Liver (tissue), 9 donors: ENCODE measurements around the gene PFN3. TPM values are rescaled to one million over a fixed set of nuclear protein-coding genes. Genes with fewer than 3 reads are reported as not detected.
A peak's percentile ranks its signal among the peaks of the same experiment; 100 is the strongest.

Source experiments
- DNase-seq: peaks from one replicate; pipeline ENCODE4 v3.0.0-alpha.2; 2017; ENCODE audit warnings: low spot score
- H3K27ac ChIP-seq, 2 donors: one replicate each; pipeline ENCODE4 v1.7.0; 2013; ENCODE audit warnings: inconsistent platforms in 2 of 2, low read length in 2 of 2, control low read depth in 1 of 2, low read depth in 1 of 2, mild to moderate bottlenecking in 1 of 2
- H3K27me3 ChIP-seq, 4 donors: one replicate each; pipeline versions ENCODE4 v1.6.1 to v1.7.0; 2013; ENCODE audit warnings: low read length in 3 of 4, inconsistent platforms in 1 of 4, mild to moderate bottlenecking in 1 of 4, moderate library complexity in 1 of 4; ENCODE audit not compliant: control insufficient read depth in 4 of 4, insufficient read depth in 4 of 4
- H3K36me3 ChIP-seq, 4 donors: one replicate each; pipeline versions ENCODE4 v1.6.1 to v1.7.0; 2013; ENCODE audit warnings: low read length in 3 of 4, mild to moderate bottlenecking in 3 of 4, low read depth in 1 of 4, moderate library complexity in 1 of 4; ENCODE audit not compliant: control insufficient read depth in 4 of 4, insufficient read depth in 3 of 4
- H3K4me1 ChIP-seq, 4 donors: one replicate each; pipeline versions ENCODE4 v1.6.1 to v1.7.0; 2013; ENCODE audit warnings: low read length in 3 of 4, mild to moderate bottlenecking in 3 of 4, moderate library complexity in 1 of 4; ENCODE audit not compliant: control insufficient read depth in 4 of 4, insufficient read depth in 4 of 4
- H3K4me3 ChIP-seq, 3 donors: one replicate each; pipeline versions ENCODE4 v1.6.1 to v1.7.0; 2013; ENCODE audit warnings: low read length in 3 of 3, control low read depth in 1 of 3, low read depth in 1 of 3, mild to moderate bottlenecking in 1 of 3
- H3K9ac ChIP-seq, 2 donors: one replicate each; pipeline ENCODE4 v1.7.0; 2013; ENCODE audit warnings: low read length in 2 of 2, mild to moderate bottlenecking in 2 of 2, moderate library complexity in 2 of 2, control low read depth in 1 of 2, low read depth in 1 of 2
- H3K9me3 ChIP-seq, 4 donors: one replicate each; pipeline versions ENCODE4 v1.6.1 to v1.7.0; 2013; ENCODE audit warnings: low read length in 3 of 4; ENCODE audit not compliant: control insufficient read depth in 4 of 4
- FOXA2 ChIP-seq: IDR thresholded peaks from 2 replicates; pipeline ENCODE4 v1.6.1; 2016; ENCODE audit warnings: antibody characterized with exemption
- RAD21 ChIP-seq, 2 donors: IDR thresholded peaks; 2 replicates each; pipeline ENCODE4 v1.6.1; 2016; ENCODE audit warnings: antibody characterized with exemption in 2 of 2, mild to moderate bottlenecking in 2 of 2
- SP1 ChIP-seq: IDR thresholded peaks from 2 replicates; pipeline ENCODE4 v1.6.1; 2018; ENCODE audit warnings: antibody characterized with exemption, mild to moderate bottlenecking
- YY1 ChIP-seq: IDR thresholded peaks from 2 replicates; pipeline ENCODE4 v1.6.1; 2016; ENCODE audit warnings: antibody characterized with exemption, mild to moderate bottlenecking
- WGBS: extraction: QIAGEN DNeasy Blood & Tissue Kit; methylation state at CpG from one replicate; pipeline ENCODE4 v1.1.7; 2013; 5-methylcytosine and 5-hydroxymethylcytosine counted together
- polyA plus RNA-seq, 2 donors: library from polyadenylated mRNA; stranded (reverse) in 1 of 2; unstranded in 1 of 2; fragments of 200-250 nt in 1 of 2; fragments of >200 nt in 1 of 2; fragmentation: Nextera tagmentation in 1 of 2; extraction: Ambion mirVana in 1 of 2; gene quantifications; one replicate each; pipeline versions ENCODE4 v1.2.1 to v1.2.3, GENCODE V29; 2013 to 2015
- total RNA-seq, 2 donors: library from RNA; depleted of rRNA; stranded (reverse); fragments of >200 nt; gene quantifications; one replicate each; pipeline ENCODE4 v1.2.3, GENCODE V29; 2014
- TF ChIP-seq, protein P1 (sequence below): IDR thresholded peaks from 2 replicates; pipeline ENCODE4 v1.6.1; 2016; ENCODE audit warnings: antibody characterized with exemption
- TF ChIP-seq, protein P2 (sequence below): IDR thresholded peaks from 2 replicates; pipeline ENCODE4 v1.6.1; 2016; ENCODE audit warnings: antibody characterized with exemption, mild to moderate bottlenecking
- TF ChIP-seq, protein P3 (sequence below): IDR thresholded peaks from 2 replicates; pipeline ENCODE4 v1.6.1; 2016; ENCODE audit warnings: antibody characterized with exemption
- TF ChIP-seq, protein P4 (sequence below): fragments of 150-350 bp; IDR thresholded peaks from 2 replicates; pipeline ENCODE4 v1.5.1; 2017; ENCODE audit warnings: improper control_type of control experiment, low read depth, low read length; ENCODE audit not compliant: missing input control
- donor health status: healthy.
- donor health status: healthy.
- donor health status: healthy.
- donor health status: healthy.
- donor health status: healthy.

Gene PFN3
- total and polyA plus RNA-seq, 4 donors: not detected

DNA sequence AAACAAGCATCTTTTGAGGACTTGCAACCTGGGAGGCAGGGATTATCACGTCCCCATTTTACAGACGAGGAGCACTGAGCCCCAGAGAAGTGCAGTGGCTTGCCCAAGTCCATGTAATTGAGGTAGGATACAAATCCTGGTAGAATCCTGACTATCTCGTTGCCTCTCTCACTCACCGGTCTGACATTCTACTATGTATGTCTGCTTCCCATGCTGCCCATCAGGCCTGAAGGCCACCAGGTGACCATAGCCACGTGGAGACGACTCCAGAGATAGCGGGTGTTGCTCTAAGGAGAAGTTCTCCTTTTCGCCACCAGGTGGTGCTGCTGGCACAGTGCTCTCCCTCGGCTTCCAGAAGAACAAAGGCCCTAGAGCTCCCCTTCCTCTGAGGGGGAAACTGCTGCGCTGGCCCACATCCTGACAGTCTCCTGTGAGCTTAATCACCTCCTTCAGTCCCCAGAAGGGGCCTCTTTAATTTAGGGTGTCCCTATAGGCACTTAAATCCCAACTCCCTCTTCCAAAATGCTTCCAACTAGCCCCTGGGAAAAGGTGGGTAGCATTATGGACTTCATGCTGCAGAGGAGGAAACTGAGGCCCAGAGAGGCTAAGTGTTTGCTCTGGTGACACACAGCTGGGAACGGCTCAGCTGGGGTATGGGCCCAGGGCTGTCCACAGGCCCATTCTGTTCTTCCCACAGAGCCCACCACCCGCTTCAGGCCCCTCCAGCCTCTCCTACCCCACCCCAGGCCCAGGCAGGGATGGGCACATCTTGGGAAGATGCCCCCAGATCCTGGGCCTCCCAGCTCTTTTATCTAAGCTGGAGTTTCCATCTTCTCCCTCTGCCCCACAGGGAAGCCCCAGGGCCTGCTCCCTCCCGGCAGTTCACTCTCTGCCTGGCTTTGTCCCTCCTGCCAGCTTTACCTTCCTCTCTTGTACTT, 9.8 kb downstream of the PFN3 start:
- no peak overlapping the region for H3K27ac ChIP-seq

DNA sequence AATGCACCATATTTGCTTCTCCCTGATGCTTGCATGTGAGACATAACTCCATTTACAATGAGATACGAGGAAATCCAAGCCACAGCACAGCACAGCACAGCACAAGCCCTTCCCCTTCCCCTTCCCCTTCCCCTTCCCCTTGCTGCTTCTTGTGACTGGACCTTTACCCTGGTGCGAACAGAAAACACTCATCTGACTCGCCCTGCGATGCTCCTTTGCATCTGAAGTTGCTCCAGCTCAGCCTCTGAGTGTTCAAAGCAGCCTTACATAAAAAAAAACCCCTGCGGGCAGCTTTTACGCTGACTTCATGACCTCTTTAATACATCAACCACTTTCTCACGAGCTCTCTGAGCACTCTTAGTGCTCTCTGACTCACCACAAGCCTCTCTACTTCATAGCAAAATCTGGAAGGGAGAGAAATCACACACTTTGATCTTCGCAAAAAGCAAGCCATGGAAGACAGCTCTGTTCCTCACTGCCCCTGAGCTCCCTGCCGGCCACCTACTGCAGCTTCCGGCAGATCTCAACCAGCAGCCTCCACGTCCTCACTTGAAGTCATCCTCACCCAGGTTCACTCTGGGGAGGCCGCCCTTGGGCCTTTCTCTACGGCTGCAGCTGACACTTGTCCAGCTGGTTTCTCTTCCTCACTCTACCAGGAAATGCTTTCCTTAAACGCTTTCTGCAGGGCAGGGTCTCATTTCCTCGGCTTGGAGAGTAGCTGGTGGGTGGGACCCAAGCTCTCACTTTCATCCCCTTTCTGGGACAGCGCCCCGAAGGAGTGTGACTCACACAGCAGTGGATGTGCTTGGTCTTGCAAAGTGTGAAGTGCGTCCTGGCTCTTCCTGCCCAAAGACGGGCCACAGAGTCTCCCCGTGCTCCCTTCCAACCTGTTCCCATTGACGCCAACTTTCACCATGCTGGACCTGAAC, 11.0 kb downstream of the PFN3 start:
- no peaks in the 10 kb centered on the region for H3K9me3 ChIP-seq
- no peak for DNase-seq
- H3K9ac ChIP-seq: no peak overlapping the region
- TF ChIP-seq, protein P1, sequence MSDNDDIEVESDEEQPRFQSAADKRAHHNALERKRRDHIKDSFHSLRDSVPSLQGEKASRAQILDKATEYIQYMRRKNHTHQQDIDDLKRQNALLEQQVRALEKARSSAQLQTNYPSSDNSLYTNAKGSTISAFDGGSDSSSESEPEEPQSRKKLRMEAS: no peak
- TF ChIP-seq, protein P2, sequence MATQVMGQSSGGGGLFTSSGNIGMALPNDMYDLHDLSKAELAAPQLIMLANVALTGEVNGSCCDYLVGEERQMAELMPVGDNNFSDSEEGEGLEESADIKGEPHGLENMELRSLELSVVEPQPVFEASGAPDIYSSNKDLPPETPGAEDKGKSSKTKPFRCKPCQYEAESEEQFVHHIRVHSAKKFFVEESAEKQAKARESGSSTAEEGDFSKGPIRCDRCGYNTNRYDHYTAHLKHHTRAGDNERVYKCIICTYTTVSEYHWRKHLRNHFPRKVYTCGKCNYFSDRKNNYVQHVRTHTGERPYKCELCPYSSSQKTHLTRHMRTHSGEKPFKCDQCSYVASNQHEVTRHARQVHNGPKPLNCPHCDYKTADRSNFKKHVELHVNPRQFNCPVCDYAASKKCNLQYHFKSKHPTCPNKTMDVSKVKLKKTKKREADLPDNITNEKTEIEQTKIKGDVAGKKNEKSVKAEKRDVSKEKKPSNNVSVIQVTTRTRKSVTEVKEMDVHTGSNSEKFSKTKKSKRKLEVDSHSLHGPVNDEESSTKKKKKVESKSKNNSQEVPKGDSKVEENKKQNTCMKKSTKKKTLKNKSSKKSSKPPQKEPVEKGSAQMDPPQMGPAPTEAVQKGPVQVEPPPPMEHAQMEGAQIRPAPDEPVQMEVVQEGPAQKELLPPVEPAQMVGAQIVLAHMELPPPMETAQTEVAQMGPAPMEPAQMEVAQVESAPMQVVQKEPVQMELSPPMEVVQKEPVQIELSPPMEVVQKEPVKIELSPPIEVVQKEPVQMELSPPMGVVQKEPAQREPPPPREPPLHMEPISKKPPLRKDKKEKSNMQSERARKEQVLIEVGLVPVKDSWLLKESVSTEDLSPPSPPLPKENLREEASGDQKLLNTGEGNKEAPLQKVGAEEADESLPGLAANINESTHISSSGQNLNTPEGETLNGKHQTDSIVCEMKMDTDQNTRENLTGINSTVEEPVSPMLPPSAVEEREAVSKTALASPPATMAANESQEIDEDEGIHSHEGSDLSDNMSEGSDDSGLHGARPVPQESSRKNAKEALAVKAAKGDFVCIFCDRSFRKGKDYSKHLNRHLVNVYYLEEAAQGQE: no peak
- no peak for TF ChIP-seq FOXA2
- TF ChIP-seq SP1: no peak
- TF ChIP-seq YY1: no peak
- H3K4me1 ChIP-seq: no peaks in the 10 kb centered on the region
- no peaks in the 10 kb centered on the region for H3K36me3 ChIP-seq
- no peaks in the 10 kb centered on the region for H3K27me3 ChIP-seq
- no peak overlapping the region for H3K4me3 ChIP-seq
- WGBS: 63% methylated on average over 21 of the region's 21 CpGs
- no peak overlapping the region for H3K27ac ChIP-seq

More for the DNA sequence above, 9.8 kb downstream of the PFN3 start:
- WGBS: 28% methylated on average over 13 of the region's 13 CpGs
- Histone ChIP-seq H3K36me3 (no peaks in the 10 kb centered on the region), H3K9ac (no peak overlapping the region), H3K4me3 (no peak overlapping the region), H3K9me3 (no peaks in the 10 kb centered on the region), H3K4me1 (no peaks in the 10 kb centered on the region), H3K27me3 (no peaks in the 10 kb centered on the region)
- peak; percentile 88 for DNase-seq
- TF ChIP-seq SP1 (no peak), RAD21 (IDR thresholded peaks at IDR 0.05) (peak; percentile 96 to 99)
- TF ChIP-seq, protein P3, sequence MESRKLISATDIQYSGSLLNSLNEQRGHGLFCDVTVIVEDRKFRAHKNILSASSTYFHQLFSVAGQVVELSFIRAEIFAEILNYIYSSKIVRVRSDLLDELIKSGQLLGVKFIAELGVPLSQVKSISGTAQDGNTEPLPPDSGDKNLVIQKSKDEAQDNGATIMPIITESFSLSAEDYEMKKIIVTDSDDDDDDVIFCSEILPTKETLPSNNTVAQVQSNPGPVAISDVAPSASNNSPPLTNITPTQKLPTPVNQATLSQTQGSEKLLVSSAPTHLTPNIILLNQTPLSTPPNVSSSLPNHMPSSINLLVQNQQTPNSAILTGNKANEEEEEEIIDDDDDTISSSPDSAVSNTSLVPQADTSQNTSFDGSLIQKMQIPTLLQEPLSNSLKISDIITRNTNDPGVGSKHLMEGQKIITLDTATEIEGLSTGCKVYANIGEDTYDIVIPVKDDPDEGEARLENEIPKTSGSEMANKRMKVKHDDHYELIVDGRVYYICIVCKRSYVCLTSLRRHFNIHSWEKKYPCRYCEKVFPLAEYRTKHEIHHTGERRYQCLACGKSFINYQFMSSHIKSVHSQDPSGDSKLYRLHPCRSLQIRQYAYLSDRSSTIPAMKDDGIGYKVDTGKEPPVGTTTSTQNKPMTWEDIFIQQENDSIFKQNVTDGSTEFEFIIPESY: no peak
- TF ChIP-seq, protein P4, sequence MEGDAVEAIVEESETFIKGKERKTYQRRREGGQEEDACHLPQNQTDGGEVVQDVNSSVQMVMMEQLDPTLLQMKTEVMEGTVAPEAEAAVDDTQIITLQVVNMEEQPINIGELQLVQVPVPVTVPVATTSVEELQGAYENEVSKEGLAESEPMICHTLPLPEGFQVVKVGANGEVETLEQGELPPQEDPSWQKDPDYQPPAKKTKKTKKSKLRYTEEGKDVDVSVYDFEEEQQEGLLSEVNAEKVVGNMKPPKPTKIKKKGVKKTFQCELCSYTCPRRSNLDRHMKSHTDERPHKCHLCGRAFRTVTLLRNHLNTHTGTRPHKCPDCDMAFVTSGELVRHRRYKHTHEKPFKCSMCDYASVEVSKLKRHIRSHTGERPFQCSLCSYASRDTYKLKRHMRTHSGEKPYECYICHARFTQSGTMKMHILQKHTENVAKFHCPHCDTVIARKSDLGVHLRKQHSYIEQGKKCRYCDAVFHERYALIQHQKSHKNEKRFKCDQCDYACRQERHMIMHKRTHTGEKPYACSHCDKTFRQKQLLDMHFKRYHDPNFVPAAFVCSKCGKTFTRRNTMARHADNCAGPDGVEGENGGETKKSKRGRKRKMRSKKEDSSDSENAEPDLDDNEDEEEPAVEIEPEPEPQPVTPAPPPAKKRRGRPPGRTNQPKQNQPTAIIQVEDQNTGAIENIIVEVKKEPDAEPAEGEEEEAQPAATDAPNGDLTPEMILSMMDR: peak; percentile 97
